Type B pancreatic cell (in vitro differentiated cells): ENCODE data around the gene BMP2K. TPM values are rescaled to one million over a fixed set of nuclear protein-coding genes. Genes with fewer than 3 reads are reported as not detected.

Source experiments
- DNase-seq: peaks from one replicate; pipeline ENCODE4 v3.0.0; 2021; ENCODE audit warnings: mixed read lengths; ENCODE audit not compliant: unreplicated experiment; ENCODE audit errors: extremely low spot score
- H3K27ac Mint-ChIP-seq: 2 replicates; pipeline ENCODE4 v1.8.0; 2021; ENCODE audit warnings: mild to moderate bottlenecking, mixed read lengths
- H3K27me3 Mint-ChIP-seq: 2 replicates; pipeline ENCODE4 v1.8.0; 2021; ENCODE audit warnings: mixed read lengths
- H3K36me3 Mint-ChIP-seq: 2 replicates; pipeline ENCODE4 v1.8.0; 2021; ENCODE audit warnings: mixed read lengths
- H3K4me1 Mint-ChIP-seq: one replicate; pipeline ENCODE4 v1.8.0; 2021; ENCODE audit warnings: mixed read lengths; ENCODE audit not compliant: unreplicated experiment
- H3K4me3 Mint-ChIP-seq: 2 replicates; pipeline ENCODE4 v1.8.0; 2021; ENCODE audit warnings: mild to moderate bottlenecking, mixed read lengths
- H3K9me3 Mint-ChIP-seq: 2 replicates; pipeline ENCODE4 v1.8.0; 2021; ENCODE audit warnings: mixed read lengths
- microRNA-seq: library from miRNA; unstranded; fragments of <30 nt; microRNA quantifications from one replicate; pipeline ENCODE4, GENCODE V29; 2020
- total RNA-seq: library from RNA; stranded (reverse); gene quantifications from 2 replicates; pipeline ENCODE4 v1.2.1, GENCODE V29; 2021; ENCODE audit warnings: low replicate concordance
- TF ChIP-seq, protein P1 (sequence below): fragments of 200-600 bp; sonication (generic); conservative IDR thresholded peaks from 2 replicates; pipeline ENCODE4 v1.5.0; 2021; ENCODE audit warnings: antibody characterized with exemption, mild to moderate bottlenecking

BMP2K gene
- total RNA-seq, 1 donor from 2014 or later, result 40.9 TPM

DNA sequence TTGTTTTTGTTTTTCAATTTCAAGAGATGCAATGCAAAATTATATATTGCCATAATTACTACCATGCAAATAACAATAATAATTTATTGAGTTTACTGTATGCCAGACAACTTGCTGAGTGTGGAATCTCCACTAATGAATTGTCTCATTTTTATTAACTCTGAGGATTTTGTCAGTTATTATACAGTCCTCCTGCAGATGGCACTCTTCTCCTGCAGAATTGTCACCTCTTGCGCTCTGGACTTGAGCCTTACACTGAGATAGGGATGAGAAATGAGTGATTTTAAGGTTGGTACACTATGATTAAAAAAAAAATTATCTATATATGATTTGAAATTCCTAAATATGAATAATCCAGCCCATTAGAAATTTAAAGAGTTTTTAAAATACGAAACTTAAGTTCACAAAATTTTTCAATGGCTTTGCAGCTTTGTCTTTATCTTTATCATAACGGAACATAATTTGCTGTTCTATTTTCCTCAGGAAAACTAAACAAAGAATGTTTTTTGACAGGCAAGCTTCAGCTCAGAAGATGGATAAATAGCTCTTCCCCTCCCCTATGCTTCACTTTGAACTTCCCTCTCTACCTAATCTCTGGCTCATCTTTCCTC, 175.8 kb downstream of the BMP2K start:
- H3K27me3 Mint-ChIP-seq, result peaks cover 28% of the 10 kb centered on the region
- no peak for DNase-seq
- H3K4me1 Mint-ChIP-seq, result peaks cover 8% of the 10 kb centered on the region
- H3K4me3 Mint-ChIP-seq, result no peak overlapping the region
- TF ChIP-seq, protein P1, sequence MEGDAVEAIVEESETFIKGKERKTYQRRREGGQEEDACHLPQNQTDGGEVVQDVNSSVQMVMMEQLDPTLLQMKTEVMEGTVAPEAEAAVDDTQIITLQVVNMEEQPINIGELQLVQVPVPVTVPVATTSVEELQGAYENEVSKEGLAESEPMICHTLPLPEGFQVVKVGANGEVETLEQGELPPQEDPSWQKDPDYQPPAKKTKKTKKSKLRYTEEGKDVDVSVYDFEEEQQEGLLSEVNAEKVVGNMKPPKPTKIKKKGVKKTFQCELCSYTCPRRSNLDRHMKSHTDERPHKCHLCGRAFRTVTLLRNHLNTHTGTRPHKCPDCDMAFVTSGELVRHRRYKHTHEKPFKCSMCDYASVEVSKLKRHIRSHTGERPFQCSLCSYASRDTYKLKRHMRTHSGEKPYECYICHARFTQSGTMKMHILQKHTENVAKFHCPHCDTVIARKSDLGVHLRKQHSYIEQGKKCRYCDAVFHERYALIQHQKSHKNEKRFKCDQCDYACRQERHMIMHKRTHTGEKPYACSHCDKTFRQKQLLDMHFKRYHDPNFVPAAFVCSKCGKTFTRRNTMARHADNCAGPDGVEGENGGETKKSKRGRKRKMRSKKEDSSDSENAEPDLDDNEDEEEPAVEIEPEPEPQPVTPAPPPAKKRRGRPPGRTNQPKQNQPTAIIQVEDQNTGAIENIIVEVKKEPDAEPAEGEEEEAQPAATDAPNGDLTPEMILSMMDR, result peak; percentile 92
- H3K9me3 Mint-ChIP-seq, result no peaks in the 10 kb centered on the region
- H3K36me3 Mint-ChIP-seq, result no peaks in the 10 kb centered on the region
- no peak overlapping the region for H3K27ac Mint-ChIP-seq

DNA sequence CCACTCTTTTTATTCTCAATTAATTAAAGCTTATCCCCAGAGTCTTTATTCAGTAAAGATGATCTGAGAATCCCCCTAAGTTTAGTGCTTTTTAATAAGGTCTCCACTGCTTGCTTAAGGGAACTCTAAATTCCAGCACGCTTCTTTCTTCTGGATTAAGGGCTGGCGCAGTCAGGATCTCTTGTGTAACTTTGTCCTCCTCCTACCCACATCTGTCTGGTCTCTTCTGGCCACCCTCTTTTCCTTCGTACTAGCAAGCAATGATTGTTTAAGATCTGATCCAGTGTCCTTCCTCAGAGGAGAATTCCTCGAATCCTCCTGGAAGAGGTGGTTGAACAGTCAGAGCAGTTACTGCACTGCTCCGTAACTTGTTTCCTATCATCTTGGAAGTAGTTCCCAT, 177.1 kb downstream of the BMP2K start:
- TF ChIP-seq, protein P1, result no peak
- Mint-ChIP-seq H3K4me1 (peaks cover 14% of the 10 kb centered on the region), H3K4me3 (no peak overlapping the region), H3K9me3 (no peaks in the 10 kb centered on the region), H3K27me3 (peaks cover 17% of the 10 kb centered on the region), H3K36me3 (no peaks in the 10 kb centered on the region), H3K27ac (no peak overlapping the region)
- DNase-seq, result no peak

DNA sequence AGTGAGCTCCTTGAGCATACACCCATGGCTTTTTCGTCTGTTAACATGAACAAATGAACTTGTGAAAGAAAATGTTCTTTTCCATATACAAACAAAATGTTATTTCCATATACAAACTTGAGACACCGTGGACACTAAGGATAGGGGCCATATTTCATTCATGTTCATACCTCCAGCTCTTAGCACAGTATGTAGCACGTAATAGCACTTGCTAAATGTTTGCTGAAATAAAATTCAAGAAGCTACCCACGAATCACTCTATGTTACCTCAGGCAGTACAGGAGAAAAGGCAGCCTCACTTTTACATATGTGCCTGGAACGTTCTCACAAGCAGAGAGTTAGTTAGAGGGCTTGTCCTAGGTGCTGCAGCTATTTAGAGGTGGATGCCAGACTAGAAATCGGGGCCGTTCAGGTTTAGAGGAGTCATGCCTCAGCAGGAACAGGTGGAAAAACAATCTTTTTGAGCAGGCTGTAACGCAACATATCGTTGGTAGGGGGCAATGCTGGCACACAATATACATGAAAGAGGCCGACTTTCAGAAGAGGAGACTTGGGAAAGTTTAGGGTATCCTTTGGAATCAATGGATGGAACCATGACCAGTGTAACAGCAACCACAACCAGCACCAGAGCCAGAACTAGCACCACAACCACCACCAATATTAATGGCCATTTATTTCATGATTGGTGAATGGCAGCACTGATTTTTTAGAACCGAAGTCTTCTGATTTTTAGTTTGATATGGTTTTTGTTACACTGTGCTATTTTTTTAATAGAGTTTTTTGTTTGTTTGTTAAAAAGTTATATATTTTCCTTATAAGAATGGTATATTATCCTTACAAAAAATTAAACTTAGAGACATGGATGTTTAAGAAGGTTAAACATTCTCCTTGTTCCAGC, 177.9 kb downstream of the BMP2K start:
- Mint-ChIP-seq H3K36me3 (no peaks in the 10 kb centered on the region), H3K27me3 (peaks cover 17% of the 10 kb centered on the region), H3K27ac (no peak overlapping the region), H3K4me1 (peaks cover 15% of the 10 kb centered on the region), H3K4me3 (no peak overlapping the region), H3K9me3 (peaks cover under 1% of the 10 kb centered on the region)
- TF ChIP-seq, protein P1, result peak; percentile 78
- no peak for DNase-seq

GRCh38 chr4:78956975-78957374, 180.8 kb downstream of the BMP2K start:
- no peak for DNase-seq
- Mint-ChIP-seq H3K4me3 (no peak overlapping the region), H3K27me3 (peaks cover 19% of the 10 kb centered on the region), H3K36me3 (no peaks in the 10 kb centered on the region), H3K9me3 (peaks cover 6% of the 10 kb centered on the region), H3K27ac (peak overlapping the region; percentile 23), H3K4me1 (peaks cover 26% of the 10 kb centered on the region)
- TF ChIP-seq, protein P1, result no peak

DNA sequence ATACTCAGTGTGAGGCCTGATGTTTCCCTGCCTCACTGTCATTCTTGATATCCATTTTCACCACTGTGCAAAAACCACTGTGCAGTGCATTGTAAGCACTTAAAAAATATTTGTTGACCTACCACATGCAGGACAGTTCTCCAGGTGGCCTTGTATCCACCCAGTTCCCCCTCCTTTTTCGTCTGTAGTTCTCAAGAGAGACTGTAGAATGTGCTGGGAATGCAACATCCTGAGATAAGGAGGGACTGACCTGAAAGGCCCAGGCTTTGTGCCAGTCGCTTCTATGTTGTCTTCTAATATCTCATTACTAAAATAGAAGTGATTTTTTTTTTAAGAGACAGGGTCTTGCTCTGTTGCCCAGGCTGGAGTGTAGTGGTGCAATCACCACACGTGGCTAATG, 184.8 kb downstream of the BMP2K start:
- H3K36me3 Mint-ChIP-seq, result no peaks in the 10 kb centered on the region
- no peak for DNase-seq
- H3K9me3 Mint-ChIP-seq, result peaks cover 6% of the 10 kb centered on the region
- TF ChIP-seq, protein P1, result no peak
- peaks cover 21% of the 10 kb centered on the region for H3K4me1 Mint-ChIP-seq
- peaks cover 5% of the 10 kb centered on the region for H3K27me3 Mint-ChIP-seq
- no peak overlapping the region for H3K4me3 Mint-ChIP-seq
- H3K27ac Mint-ChIP-seq, result no peak overlapping the region

Small RNAs within 50 kb of the gene (microRNA-seq; reads per million reads assigned to microRNA genes)
- gene MIR5096, result not detected

Other genes with a start within 250 kb of the BMP2K start
- gene ANXA3, start 224.6 kb upstream of the BMP2K start, total RNA-seq, result 56.6 and 135 TPM in 2 replicates
- gene PAQR3, start 163.1 kb downstream of the BMP2K start, total RNA-seq, result 22.6 and 24.6 TPM in 2 replicates